COLO668 (cell line): ENCODE results near the gene HS6ST3.

ENCODE experiments used
- DNase-seq: peaks from one replicate; lab custom pipeline; 2025; ENCODE audit not compliant: unreplicated experiment; lab: John Stamatoyannopoulos, UW

The HS6ST3 gene

DNA sequence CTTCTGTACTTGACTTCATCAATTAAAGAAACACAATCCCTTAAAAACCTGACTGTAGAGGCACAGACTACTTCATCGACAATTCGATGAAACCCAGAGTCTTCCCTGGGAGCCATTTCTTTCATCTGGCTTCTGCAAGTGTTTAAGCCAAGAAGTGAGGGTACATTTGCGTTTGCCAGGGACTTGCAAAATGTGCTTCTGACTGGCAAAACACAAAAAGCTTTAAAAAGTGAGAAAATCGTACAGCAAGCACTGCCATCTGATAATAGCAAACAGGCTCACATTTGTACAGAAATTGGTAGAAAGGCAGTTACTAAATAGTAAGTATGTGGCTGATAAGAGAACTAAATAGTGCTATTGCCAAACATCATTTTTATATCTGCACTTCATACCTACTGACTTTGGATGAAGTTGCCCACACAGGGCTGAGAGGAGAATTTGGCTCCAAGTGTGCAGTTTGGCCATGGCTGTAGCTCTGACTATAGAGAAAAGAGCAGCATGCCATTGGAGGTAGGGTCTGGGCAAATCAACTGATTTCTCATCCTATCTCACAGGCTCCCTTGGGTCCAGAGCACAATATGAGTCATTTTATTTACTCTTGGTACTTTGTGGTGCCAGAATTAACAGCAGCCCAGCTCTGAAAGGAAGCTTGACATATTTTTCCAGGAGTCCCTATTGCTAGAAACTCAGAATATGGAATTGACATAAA, 546.2 kb downstream of the HS6ST3 start:
- DNase-seq: no peak

DNA sequence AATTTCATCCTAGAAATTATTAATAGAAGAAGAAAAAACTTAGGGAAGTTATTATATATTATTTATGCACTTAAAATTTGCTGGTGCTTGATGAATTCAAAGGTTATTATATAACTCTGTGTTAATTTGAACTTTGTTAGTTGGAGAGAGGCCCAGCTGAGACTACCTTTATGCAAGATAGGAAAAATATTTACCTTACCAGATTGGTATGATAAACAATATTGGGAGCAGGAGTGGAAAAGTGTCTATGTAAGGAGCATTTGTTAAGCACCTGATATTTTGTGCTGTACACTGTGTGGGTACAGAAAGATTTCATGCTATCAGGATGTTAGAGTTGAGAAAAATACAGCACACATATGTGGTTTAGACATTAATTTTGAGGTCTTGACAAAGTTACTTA, 547.1 kb downstream of the HS6ST3 start:
- no peak for DNase-seq

- no peak for DNase-seq
Measured at GRCh38 chr13:96646101-96646500, 556.2 kb downstream of the HS6ST3 start.

DNA sequence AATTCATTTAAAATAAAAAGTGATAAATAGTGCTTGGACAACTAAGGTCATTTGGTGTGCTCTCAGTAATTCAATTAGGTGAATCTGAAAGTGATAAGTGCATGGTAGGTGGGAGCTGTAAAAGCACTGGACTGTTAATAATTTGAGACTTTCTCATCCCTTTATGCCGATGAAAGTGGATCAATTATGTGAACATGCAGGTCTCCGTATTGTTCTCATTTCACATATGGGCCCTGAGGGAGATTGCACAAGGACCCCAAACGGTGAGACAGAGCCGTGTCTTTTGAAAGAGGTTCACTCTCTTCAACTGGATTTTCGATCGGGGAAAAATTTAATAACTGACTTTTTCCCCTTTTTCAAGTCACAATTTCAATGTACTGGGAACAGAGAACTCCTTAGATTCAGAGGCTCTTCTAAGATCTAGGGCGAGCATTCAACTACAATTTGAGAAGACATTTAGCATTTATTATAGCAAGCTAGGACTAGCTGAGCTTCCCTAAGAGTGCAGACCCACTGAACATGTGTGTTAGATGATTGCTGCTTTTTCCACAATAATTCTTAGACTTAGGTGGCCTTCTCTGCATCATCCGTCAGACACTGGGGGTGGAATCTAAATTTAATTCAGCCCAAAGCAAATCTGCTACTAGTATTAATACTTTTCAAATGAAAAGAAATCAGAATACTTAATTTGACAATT, 556.8 kb downstream of the HS6ST3 start:
- no peak for DNase-seq

DNA sequence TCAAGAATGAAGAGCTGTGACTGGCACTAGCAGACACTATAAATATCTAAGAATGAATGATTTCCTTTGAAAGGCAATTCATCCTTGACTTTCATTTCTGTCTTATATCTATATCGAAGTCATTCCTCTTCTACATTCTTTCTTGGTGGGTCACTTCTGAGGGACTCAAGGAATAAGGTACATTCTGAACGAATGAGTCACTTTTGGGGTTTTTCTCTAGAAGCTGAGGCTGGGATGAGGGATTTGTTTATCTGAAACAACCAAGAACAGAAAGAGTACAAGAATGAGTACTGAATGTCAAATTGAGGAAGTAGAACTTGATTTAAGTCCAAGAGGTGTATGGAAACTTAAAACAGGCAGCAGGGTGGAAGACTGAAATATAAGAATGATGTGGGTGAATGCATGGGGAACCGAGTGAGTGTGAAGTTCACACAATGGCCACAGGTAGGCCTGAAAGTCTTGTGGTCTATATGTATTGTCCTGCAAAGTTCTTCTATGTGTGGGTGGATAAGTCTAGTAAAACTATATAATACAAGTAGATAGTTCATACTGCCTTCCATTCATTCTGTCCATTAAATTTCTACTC, 560.5 kb downstream of the HS6ST3 start:
- no peak for DNase-seq

GRCh38 chr13:96651598-96651997, 561.7 kb downstream of the HS6ST3 start:
- DNase-seq: no peak

- no peak for DNase-seq
Measured at GRCh38 chr13:96652506-96652905, 562.6 kb downstream of the HS6ST3 start.

DNA sequence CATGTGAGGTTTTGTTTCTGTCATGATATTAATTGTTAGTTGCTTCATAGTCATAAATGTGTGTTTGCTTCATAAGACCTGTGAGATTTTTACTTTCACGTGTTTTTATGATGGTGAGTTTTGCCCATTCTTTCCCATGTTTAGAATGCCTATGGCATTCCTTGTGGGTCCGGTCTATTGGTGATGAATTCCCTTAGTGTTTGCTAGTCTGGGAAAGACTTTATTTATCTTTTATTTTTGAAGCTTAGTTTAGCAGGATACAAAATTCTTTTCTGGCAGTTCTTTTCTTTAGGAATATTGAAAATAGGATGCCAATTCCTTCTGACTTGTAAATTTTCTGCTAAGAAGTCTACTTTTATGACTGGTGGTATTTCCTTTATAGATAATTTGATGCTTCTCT, 571.7 kb downstream of the HS6ST3 start:
- no peak for DNase-seq

- no peak for DNase-seq
Measured at GRCh38 chr13:96662036-96662435, 572.1 kb downstream of the HS6ST3 start.

GRCh38 chr13:96667294-96668018, 577.5 kb downstream of the HS6ST3 start:
- DNase-seq: no peak

DNA sequence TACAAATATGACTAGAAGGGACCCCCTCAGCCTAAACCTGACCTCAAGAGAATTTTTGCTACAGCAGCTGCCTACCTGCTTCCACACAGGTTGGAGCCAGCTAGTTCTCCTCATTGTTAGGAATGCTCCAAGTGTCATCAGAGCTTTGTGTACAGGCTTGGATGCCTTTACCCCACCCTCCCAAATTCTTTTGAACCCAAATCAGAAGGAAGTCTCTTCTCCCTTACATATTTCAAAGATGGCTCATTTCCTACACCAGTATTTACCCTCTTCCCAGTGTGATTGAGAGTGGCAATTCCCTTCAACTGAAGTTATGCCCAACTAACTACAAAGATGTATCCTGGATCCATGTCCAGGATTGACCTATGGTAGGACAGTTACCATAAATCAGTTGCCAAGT, 581.2 kb downstream of the HS6ST3 start:
- DNase-seq: no peak

- no peak for DNase-seq
Measured at GRCh38 chr13:96672016-96672415, 582.1 kb downstream of the HS6ST3 start.

GRCh38 chr13:96673825-96674224, 583.9 kb downstream of the HS6ST3 start:
- DNase-seq: no peak

DNA sequence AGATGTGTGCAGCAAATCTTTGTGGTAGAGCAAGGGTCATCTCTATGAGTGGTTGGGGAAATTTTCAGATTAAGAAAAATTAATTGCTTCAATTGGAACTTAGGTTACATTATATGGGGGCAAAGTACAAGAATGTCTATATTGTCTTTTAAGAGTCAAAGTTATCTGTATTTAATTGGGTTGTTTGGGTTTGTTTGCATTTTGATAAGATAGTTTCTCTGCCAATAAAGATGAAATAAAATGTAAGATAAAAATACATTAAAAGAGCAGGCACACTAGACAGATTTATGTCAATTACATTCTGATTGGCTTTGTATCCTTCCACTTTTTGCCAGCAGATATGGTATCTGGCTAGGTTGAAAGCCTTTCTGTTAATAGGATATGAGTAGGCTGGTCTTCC, 587.1 kb downstream of the HS6ST3 start:
- DNase-seq: no peak

DNA sequence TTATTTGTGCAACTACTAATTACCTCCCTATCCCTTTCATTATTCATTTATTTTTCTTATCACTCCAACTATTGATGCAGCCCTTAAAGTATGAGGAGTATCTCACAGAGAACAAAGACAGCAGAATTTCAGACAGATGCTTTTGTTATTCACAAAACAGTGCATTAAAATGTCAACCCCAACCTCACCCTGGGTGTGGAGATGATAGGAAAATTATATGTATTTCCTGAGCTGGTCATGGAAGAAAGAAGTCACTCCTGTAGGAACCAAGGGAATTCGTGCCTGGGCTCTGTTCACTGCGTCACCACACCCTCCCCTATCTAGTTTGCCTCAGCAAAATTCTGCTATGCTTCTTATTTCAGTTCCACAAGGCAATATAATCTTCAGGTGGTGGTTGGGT, 588.9 kb downstream of the HS6ST3 start:
- DNase-seq: no peak

DNA sequence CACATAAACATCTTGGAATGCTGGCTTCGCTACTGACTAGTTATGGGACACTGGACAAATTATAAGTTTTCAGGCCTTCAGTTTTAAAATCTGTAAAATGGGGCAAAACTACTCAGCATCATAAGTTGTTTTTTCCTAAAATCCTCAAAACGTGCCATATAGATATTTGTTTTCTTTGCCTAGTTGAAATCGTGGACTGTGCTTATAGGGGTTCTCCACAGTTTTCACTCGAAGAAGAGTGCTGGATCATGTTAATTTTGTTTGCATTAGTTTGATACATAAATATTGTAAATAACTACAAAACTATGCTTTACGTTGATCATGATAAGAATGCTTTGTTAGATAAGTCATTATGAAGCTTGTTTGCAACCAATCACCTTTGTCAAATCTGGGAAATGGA, 591.0 kb downstream of the HS6ST3 start:
- no peak for DNase-seq

GRCh38 chr13:96681766-96682165, 591.9 kb downstream of the HS6ST3 start:
- DNase-seq: no peak

- no peak for DNase-seq
Measured at GRCh38 chr13:96684469-96684868, 594.6 kb downstream of the HS6ST3 start.

DNA sequence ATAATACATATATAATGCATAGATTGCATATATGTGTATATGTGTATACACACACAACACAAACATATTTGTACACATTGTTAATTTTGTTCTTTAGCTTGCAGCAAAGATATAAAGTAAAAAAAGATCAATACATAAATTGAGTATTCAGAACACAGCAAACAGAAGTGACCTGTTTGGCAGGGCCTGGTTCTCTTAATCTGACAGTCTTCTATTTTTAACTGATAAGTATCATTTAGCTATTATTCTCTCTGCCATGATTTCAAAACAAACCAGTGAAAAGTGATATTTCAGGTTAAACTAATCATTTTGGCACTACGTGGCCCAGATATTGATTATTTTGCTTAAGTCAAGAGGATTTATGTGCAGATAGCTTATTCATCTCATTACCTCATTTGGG, 595.0 kb downstream of the HS6ST3 start:
- DNase-seq: no peak

- no peak for DNase-seq
Measured at GRCh38 chr13:96686286-96686685, 596.4 kb downstream of the HS6ST3 start.

GRCh38 chr13:96687191-96687590, 597.3 kb downstream of the HS6ST3 start:
- no peak for DNase-seq

- no peak for DNase-seq
Measured at GRCh38 chr13:96690998-96691397, 601.1 kb downstream of the HS6ST3 start.
